Heart left ventricle (tissue), 16 donors: ENCODE results near the gene KRT36. TPM values are rescaled to one million over a fixed set of nuclear protein-coding genes. Genes with fewer than 3 reads are reported as not detected.

ENCODE experiments used
- ATAC-seq, 4 donors: fragments of 200-7000 bp; cut with Tn5 transposase; one replicate each; pipeline ENCODE4 v1.9.1; 2020 to 2022; ENCODE audit warnings: moderate library complexity in 4 of 4, mild to moderate bottlenecking in 3 of 4, moderate number of reproducible peaks in 1 of 4
- DNase-seq, 5 donors: peaks; one replicate each; pipeline ENCODE4 v3.0.0-alpha.2; 2020
- H3K27ac ChIP-seq, 12 donors: fragments of 200-600 bp; sonication (generic) in 4 of 12; one replicate each; pipeline versions ENCODE4 v1.5.0 to v1.8.0; 2016 to 2022; ENCODE audit warnings: mild to moderate bottlenecking in 2 of 12
- H3K27me3 ChIP-seq, 9 donors: fragments of 200-600 bp; sonication (generic) in 2 of 9; one replicate each; pipeline versions ENCODE4 v1.5.1 to v1.8.0; 2016 to 2022; ENCODE audit warnings: mild to moderate bottlenecking in 3 of 9
- H3K36me3 ChIP-seq, 9 donors: fragments of 200-600 bp; sonication (generic) in 2 of 9; one replicate each; pipeline versions ENCODE4 v1.5.0 to v1.8.0; 2018 to 2022; ENCODE audit warnings: mild to moderate bottlenecking in 2 of 9
- H3K4me1 ChIP-seq, 12 donors: fragments of 200-600 bp; sonication (generic) in 4 of 12; one replicate each; pipeline versions ENCODE4 v1.5.0 to v1.8.0; 2016 to 2022; ENCODE audit warnings: mild to moderate bottlenecking in 3 of 12
- H3K4me3 ChIP-seq, 12 donors: fragments of 200-600 bp; sonication (generic) in 4 of 12; one replicate each; pipeline versions ENCODE4 v1.5.0 to v1.8.0; 2017 to 2022; ENCODE audit warnings: mild to moderate bottlenecking in 9 of 12, moderate library complexity in 4 of 12
- H3K9me3 ChIP-seq, 12 donors: fragments of 200-600 bp; sonication (generic) in 4 of 12; one replicate each; pipeline versions ENCODE4 v1.5.0 to v1.8.0; 2016 to 2022; ENCODE audit warnings: mild to moderate bottlenecking in 1 of 12
- POLR2A ChIP-seq, 2 donors: fragments of 450-650 bp; IDR thresholded peaks; one replicate each; pipeline ENCODE4 v1.6.1; 2017; ENCODE audit warnings: antibody characterized with exemption in 2 of 2, mild to moderate bottlenecking in 2 of 2, moderate library complexity in 2 of 2
- WGBS, 4 donors: extraction: QIAGEN DNeasy Blood & Tissue Kit in 2 of 4; methylation state at CpG; one replicate each; pipeline versions ENCODE4 v1.1.5 to v1.1.7; 2013 to 2018; 5-methylcytosine and 5-hydroxymethylcytosine counted together
- intact Hi-C, 10 donors: fragments of 100-400 bp; cut with DNase I; formaldehyde crosslinking; loops; one replicate each; pipeline versions ENCODE4 v1.11.1 to v1.14.2; 2022
- microRNA-seq, 4 donors: library from miRNA; unstranded; fragments of <30 nt; microRNA quantifications; one replicate each; pipeline versions ENCODE4 to v1.2.0, GENCODE V29; 2017 to 2020
- polyA plus RNA-seq, 2 donors: library from polyadenylated mRNA; stranded (reverse); fragments of 200-250 nt; gene quantifications; one replicate each; pipeline ENCODE4 v1.2.3, GENCODE V29; 2013
- total RNA-seq, 9 donors: library from RNA; depleted of rRNA in 2 of 9; stranded (reverse); fragments of >200 nt in 2 of 9; fragmentation: NEBNext Ultra II Directional in 3 of 9; extraction: Animal tissue kit (Norgen Biotek cat#: 25700) in 3 of 9; gene quantifications; one replicate each; pipeline versions ENCODE4 v1.1.0 to v1.2.4, GENCODE V29; 2016 to 2023
- TF ChIP-seq, protein P1 (sequence below), 12 donors: fragments of 200-600 bp; sonication (generic) in 4 of 12; IDR thresholded peaks; one replicate each; pipeline versions ENCODE4 v1.5.0 to v1.8.0; 2018 to 2022; ENCODE audit warnings: antibody characterized with exemption in 12 of 12, mild to moderate bottlenecking in 5 of 12
- donor health status: ischemic (EF 13 %, LVEDD 7.1; RV severe dilation, severe dysfunction).
- donor health status: healthy with polysubstance abuse.
- donor health status: DM: no; HTN: yes; CAD: no.
- donor health status: DM: no; HTN: no; CAD: no.
- donor health status: ischemic (EF 25% LVEDD 6.9; RV normal size, moderate dysfunction).
- donor health status: ischemic (EF 25% LVEDD 5.7; RV mildly dilated, moderate dysfunction).
- donor health status: healthy.
- donor health status: DM: yes; HTN: yes; CAD: no.
- donor health status: ischemic (EF 35%, LVEDD 5.7; RV mildly dilated, moderate dysfunction).
- donor health status: nonischemic (EF 11% LVEDD 7.7; RV severe dilation, severe dysfunction).
- donor health status: DM: yes; HTN: yes; CAD: no.
- donor health status: PGD.
- donor health status: ischemic (EF 29% LVEDD 5.4; RV normal size, mild dysfunction).
- donor health status: nonischemic (EF 23%, LVEDD 6.1; RV moderate dilation, normal function).

The KRT36 gene
- total and polyA plus RNA-seq, 11 donors: not detected

DNA sequence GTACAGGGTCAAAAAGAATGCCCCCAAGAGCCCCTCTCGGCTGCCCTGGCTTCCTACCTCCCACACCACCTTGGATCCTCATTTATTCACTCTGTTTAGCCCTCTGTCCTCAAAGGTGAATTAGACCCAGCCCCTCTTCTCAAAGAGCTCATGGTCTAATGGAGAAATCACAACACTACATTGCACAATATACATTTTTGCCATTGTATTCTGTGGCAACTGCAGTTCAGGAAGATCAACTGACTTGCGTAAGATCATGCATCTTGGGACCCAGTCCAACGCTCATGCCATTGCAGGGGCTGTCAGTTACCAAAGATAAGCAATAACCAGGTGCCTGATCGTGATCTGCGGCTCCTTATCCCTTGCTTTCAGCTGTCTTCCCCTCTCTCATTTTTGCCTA, 50.3 kb downstream of the KRT36 start:
- 60 to 79% (median 70%) methylated on average over 4 to 5 of the region's 5 CpGs for WGBS, 4 donors
- peaks cover 0 to 5% (median 0%) of the 10 kb centered on the region in 12 donors for H3K4me1 ChIP-seq
- no peak for ATAC-seq
- no peak for DNase-seq
- H3K27me3 ChIP-seq: peaks cover 0 to 27% (median 4%) of the 10 kb centered on the region in 9 donors
- H3K4me3 ChIP-seq: no peak overlapping the region
- TF ChIP-seq, protein P1, sequence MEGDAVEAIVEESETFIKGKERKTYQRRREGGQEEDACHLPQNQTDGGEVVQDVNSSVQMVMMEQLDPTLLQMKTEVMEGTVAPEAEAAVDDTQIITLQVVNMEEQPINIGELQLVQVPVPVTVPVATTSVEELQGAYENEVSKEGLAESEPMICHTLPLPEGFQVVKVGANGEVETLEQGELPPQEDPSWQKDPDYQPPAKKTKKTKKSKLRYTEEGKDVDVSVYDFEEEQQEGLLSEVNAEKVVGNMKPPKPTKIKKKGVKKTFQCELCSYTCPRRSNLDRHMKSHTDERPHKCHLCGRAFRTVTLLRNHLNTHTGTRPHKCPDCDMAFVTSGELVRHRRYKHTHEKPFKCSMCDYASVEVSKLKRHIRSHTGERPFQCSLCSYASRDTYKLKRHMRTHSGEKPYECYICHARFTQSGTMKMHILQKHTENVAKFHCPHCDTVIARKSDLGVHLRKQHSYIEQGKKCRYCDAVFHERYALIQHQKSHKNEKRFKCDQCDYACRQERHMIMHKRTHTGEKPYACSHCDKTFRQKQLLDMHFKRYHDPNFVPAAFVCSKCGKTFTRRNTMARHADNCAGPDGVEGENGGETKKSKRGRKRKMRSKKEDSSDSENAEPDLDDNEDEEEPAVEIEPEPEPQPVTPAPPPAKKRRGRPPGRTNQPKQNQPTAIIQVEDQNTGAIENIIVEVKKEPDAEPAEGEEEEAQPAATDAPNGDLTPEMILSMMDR (IDR thresholded peaks at IDR 0.05): no peak
- TF ChIP-seq POLR2A (IDR thresholded peaks at IDR 0.05): no peak
- H3K9me3 ChIP-seq: no peaks in the 10 kb centered on the region
- H3K27ac ChIP-seq: no peak overlapping the region
- no peaks in the 10 kb centered on the region for H3K36me3 ChIP-seq
- intact Hi-C loops: no loop called here

DNA sequence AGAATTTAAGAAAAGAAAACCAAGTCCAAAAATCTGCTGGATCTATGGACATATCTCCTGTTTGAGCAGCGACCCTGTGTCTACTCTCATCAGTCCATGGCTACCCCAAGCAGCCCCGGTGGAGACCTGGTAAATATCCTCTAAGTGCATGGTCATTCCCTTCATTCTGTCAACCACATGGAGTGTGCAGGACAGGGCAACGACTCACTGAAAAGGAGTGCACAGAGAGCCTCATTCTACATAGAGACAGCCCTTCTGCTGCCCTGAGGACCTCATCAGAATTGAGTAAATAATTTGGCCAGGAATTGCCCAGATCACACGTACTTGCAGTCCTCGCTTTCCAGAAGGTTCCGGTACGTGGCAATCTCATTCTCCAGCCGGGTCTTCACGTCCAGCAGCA, 51.9 kb downstream of the KRT36 start:
- Histone ChIP-seq H3K4me1 (peaks cover 0 to 10% (median 0%) of the 10 kb centered on the region in 12 donors), H3K27me3 (peaks cover 0 to 27% (median 3%) of the 10 kb centered on the region in 9 donors), H3K27ac (no peak overlapping the region), H3K9me3 (no peaks in the 10 kb centered on the region), H3K36me3 (no peaks in the 10 kb centered on the region), H3K4me3 (no peak overlapping the region)
- intact Hi-C loops: no loop called here
- TF ChIP-seq, protein P1 (IDR thresholded peaks at IDR 0.05): no peak
- no peak for TF ChIP-seq POLR2A (IDR thresholded peaks at IDR 0.05)
- ATAC-seq (no peak), DNase-seq (no peak)
- WGBS, 4 donors: 77 to 83% (median 82%) methylated on average over 9 of the region's 9 CpGs

DNA sequence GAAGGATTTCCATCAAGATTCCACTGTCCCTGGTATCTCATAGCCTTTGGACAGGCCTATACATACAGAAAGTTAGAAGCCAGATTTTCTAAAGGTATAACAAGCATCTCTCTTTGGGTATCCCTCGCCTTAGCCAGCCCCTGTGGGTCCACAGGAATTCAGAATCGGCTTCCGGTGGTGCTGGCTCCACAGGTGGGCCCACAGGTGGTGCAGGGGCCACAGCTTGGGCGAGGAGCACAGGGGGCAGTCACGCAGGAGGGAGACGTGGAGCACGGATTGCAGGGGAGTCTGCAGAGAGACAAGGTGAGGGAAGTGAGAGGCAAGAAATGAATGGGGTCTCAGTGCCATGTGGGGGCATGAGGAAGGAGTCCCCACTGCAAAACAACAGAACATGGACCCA, 52.5 kb downstream of the KRT36 start:
- H3K27ac ChIP-seq: no peak overlapping the region
- no peak for TF ChIP-seq POLR2A (IDR thresholded peaks at IDR 0.05)
- no peaks in the 10 kb centered on the region for H3K36me3 ChIP-seq
- H3K9me3 ChIP-seq: no peaks in the 10 kb centered on the region
- peaks cover 0 to 10% (median 0%) of the 10 kb centered on the region in 12 donors for H3K4me1 ChIP-seq
- ATAC-seq: no peak
- no peak for DNase-seq
- no peak overlapping the region for H3K4me3 ChIP-seq
- H3K27me3 ChIP-seq: peaks cover 0 to 23% (median 0%) of the 10 kb centered on the region in 9 donors
- 75 to 85% (median 79%) methylated on average over 7 of the region's 7 CpGs for WGBS, 4 donors
- intact Hi-C loops: no loop called here

Small RNA genes within 50 kb of the gene (microRNA-seq; reads per million reads assigned to microRNA genes)
- 0 to 0.06 (median 0) reads per million in 4 donors for gene MIR6510

Other genes with a start within 250 kb of the KRT36 start
- not detected for gene KRTAP9-4, start 240.2 kb downstream of the KRT36 start, total RNA-seq
- not detected for gene KRTAP9-4, start 240.2 kb downstream of the KRT36 start, polyA plus RNA-seq
- gene KRTAP9-9, start 234.5 kb downstream of the KRT36 start, total RNA-seq: not detected
- not detected for gene KRTAP9-9, start 234.5 kb downstream of the KRT36 start, polyA plus RNA-seq
- not detected for gene KRTAP9-6, start 224.5 kb downstream of the KRT36 start, total RNA-seq
- not detected for gene KRTAP9-6, start 224.5 kb downstream of the KRT36 start, polyA plus RNA-seq
- gene KRTAP9-7, start 214.2 kb downstream of the KRT36 start, total RNA-seq: not detected
- gene KRTAP9-7, start 214.2 kb downstream of the KRT36 start, polyA plus RNA-seq: not detected
- not detected for gene KRTAP29-1, start 187.1 kb downstream of the KRT36 start, total RNA-seq
- gene KRTAP29-1, start 187.1 kb downstream of the KRT36 start, polyA plus RNA-seq: not detected
- not detected for gene KRTAP16-1, start 180.6 kb downstream of the KRT36 start, total RNA-seq
- not detected for gene KRTAP16-1, start 180.6 kb downstream of the KRT36 start, polyA plus RNA-seq
- gene KRTAP17-1, start 174.2 kb downstream of the KRT36 start, total RNA-seq: not detected
- not detected for gene KRTAP17-1, start 174.2 kb downstream of the KRT36 start, polyA plus RNA-seq
- not detected for gene KRT33A, start 139.1 kb downstream of the KRT36 start, total RNA-seq
- not detected for gene KRT33A, start 139.1 kb downstream of the KRT36 start, polyA plus RNA-seq
- gene KRT33B, start 120.1 kb downstream of the KRT36 start, total RNA-seq: not detected
- not detected for gene KRT33B, start 120.1 kb downstream of the KRT36 start, polyA plus RNA-seq
- gene KRT34, start 107.6 kb downstream of the KRT36 start, total RNA-seq: not detected
- not detected for gene KRT34, start 107.6 kb downstream of the KRT36 start, polyA plus RNA-seq
- not detected for gene KRT31, start 92.3 kb downstream of the KRT36 start, total RNA-seq
- not detected for gene KRT31, start 92.3 kb downstream of the KRT36 start, polyA plus RNA-seq
- not detected for gene KRT37, start 65.3 kb downstream of the KRT36 start, total RNA-seq
- not detected for gene KRT37, start 65.3 kb downstream of the KRT36 start, polyA plus RNA-seq
- gene KRT38, start 48.9 kb downstream of the KRT36 start, total RNA-seq: not detected
- gene KRT38, start 48.9 kb downstream of the KRT36 start, polyA plus RNA-seq: not detected
- under 1 TPM in 3 of 9 donors, not detected in 6; 0.16 to 0.27 (median 0.16) TPM for gene KRT32, start 22.5 kb downstream of the KRT36 start, total RNA-seq
- gene KRT32, start 22.5 kb downstream of the KRT36 start, polyA plus RNA-seq: under 1 TPM in 1 of 2 donors, not detected in 1; 0.26 TPM
- not detected for gene KRT35, start 8.8 kb downstream of the KRT36 start, total RNA-seq
- not detected for gene KRT35, start 8.8 kb downstream of the KRT36 start, polyA plus RNA-seq
- under 1 TPM in 1 of 9 donors, not detected in 8; 0.31 TPM for gene KRT13, start 15.7 kb upstream of the KRT36 start, total RNA-seq
- 1 to 10 TPM in 1 of 2 donors, not detected in 1; 4.1 TPM for gene KRT13, start 15.7 kb upstream of the KRT36 start, polyA plus RNA-seq
- gene KRT15, start 29.0 kb upstream of the KRT36 start, total RNA-seq: under 1 TPM in 1 of 9 donors, not detected in 8; 0.36 TPM
- gene KRT15, start 29.0 kb upstream of the KRT36 start, polyA plus RNA-seq: under 1 TPM in 1 of 2 donors, not detected in 1; 0.14 TPM
- gene KRT19, start 38.4 kb upstream of the KRT36 start, total RNA-seq: 100 to 1,000 TPM in 1 of 9 donors, under 1 TPM in 8; 0.40 to 163 (median 0.75) TPM
- gene KRT19, start 38.4 kb upstream of the KRT36 start, polyA plus RNA-seq: 1 to 10 TPM; 1.6 to 2.1 TPM
- gene KRT9, start 82.1 kb upstream of the KRT36 start, total RNA-seq: not detected
- gene KRT9, start 82.1 kb upstream of the KRT36 start, polyA plus RNA-seq: not detected
- gene KRT14, start 97.0 kb upstream of the KRT36 start, total RNA-seq: under 1 TPM in 2 of 9 donors, not detected in 7; 0.23 to 0.38 TPM
- gene KRT14, start 97.0 kb upstream of the KRT36 start, polyA plus RNA-seq: not detected
- not detected for gene KRT16, start 122.9 kb upstream of the KRT36 start, total RNA-seq
- under 1 TPM in 1 of 2 donors, not detected in 1; 0.06 TPM for gene KRT16, start 122.9 kb upstream of the KRT36 start, polyA plus RNA-seq
- under 1 TPM in 1 of 9 donors, not detected in 8; 0.60 TPM for gene KRT17, start 134.7 kb upstream of the KRT36 start, total RNA-seq
- gene KRT17, start 134.7 kb upstream of the KRT36 start, polyA plus RNA-seq: not detected
- 1,000 to 10,000 TPM in 6 of 9 donors, 100 to 1,000 TPM in 3; 402 to 1,338 (median 1,177) TPM for gene EIF1, start 199.0 kb upstream of the KRT36 start, total RNA-seq
- 1,000 to 10,000 TPM in 1 of 2 donors, 100 to 1,000 TPM in 1; 911 to 1,001 TPM for gene EIF1, start 199.0 kb upstream of the KRT36 start, polyA plus RNA-seq
- gene GAST, start 222.4 kb upstream of the KRT36 start, total RNA-seq: not detected
- gene GAST, start 222.4 kb upstream of the KRT36 start, polyA plus RNA-seq: not detected
- gene HAP1, start 244.7 kb upstream of the KRT36 start, total RNA-seq: under 1 TPM in 4 of 9 donors, not detected in 5; 0.07 to 0.35 (median 0.10) TPM
- gene HAP1, start 244.7 kb upstream of the KRT36 start, polyA plus RNA-seq: under 1 TPM in 1 of 2 donors, not detected in 1; 0.10 TPM